ENCODE measurements around the gene LMTK2.

- TF ChIP-seq YY1 (IDR thresholded peaks at IDR 0.05; ENCODE audit: insufficient read depth, insufficient read length) (no peak), SUZ12 (IDR thresholded peaks at IDR 0.05; ENCODE audit: extremely low read depth, insufficient read depth, insufficient read length) (no peak), ZNF274 (IDR thresholded peaks at IDR 0.05; ENCODE audit: low read depth, low read length) (no peak)
These were observed 30.6 kb downstream of the LMTK2 start for GRCh38 chr7:98137134-98137825.
